ENCODE measurements around the gene BCAM.

DNA sequence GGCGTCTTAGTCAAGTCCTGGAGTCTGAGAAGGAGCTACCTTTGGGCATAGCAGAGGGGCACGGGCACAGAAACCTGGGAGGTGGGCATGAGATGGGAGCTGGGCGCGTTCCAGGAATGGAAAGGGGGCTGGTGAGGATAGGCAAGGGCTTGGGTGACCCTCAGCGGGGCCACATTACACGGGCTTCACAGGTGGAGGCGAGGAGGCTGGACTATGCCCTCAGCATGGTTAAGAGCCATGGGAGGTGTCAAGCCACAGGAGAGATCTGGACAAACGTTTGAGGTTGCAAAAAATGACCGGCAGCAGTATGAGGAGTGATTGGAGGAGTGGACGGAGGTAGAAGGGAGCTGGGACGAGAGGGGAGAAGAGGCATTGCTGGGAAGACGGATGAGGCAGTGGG is 58.7 kb downstream of the BCAM start:
- TF ChIP-seq CTCF (conservative IDR thresholded peaks at IDR 0.05): no peak
- no peak for TF ChIP-seq ZFX (IDR thresholded peaks at IDR 0.05)

Data from C4-2B (cell line).